ENCODE data around the gene ARID4B.
"Not testable (repeated sequence)": the region's sequence is repeated elsewhere in the genome, so short reads cannot be mapped to it uniquely, and the experiment has no call there.

ARID4B gene

GRCh38 chr1:235215453-235215852, 112.5 kb downstream of the ARID4B start:
- no peak for DNase-seq

DNA sequence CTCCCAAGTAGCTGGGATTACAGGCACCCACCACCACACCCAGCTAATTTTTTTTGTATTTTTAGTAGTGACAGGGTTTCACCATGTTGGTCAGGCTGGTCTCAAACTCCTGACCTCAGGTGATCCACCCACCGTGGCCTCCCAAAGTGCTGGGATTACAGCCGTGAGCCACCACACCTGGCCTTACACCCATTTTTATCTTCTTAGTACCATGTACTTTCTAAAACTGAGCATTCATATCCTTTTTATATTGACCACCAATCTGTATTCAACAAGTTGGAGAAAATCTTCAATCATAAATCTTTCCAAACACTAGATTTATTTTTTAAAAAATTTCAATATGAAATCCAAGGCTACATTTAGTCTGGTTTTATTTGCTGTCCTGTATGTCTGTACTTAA, 113.0 kb downstream of the ARID4B start:
- DNase-seq: not testable (repeated sequence)

DNA sequence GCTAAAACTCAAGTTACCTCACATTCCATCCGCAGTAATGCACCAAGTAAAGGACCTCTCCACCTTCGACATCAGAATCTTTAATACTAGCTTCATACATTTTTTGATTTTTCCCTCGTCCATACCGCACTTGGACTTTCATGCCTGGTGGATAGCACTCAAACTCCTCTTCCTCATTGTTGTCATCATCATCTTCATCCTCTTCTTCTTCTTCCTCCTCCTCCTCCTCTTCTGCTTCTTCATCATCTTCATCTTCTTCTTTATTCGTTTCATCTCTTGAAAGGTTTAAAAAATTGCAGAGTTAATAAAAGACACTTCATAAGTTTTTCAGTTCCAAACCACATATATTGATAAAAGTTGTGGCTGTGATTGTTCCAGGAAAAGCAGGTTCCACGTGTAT, 114.2 kb downstream of the ARID4B start:
- DNase-seq: no peak

DNA sequence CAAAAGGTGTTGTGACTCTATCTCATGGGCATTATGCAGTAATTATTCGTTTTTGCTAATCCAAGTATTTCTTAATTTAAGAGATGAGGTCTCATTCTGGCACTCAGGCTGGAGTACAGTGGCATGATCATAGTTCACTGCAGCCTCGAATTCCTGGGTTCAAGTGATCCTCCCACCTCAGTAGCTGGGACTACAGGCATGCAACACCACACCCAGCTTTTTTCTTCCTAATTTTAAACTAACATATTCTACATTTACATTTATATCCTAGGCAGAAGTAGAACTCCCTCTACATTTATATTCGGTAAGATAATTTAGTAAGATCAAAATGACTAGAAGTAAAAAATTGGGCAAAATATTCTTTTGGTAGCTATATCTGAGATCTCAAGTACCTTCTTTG, 116.5 kb downstream of the ARID4B start:
- DNase-seq: no peak

GRCh38 chr1:235207209-235207565, 120.8 kb downstream of the ARID4B start:
- DNase-seq: peak; percentile 15

DNA sequence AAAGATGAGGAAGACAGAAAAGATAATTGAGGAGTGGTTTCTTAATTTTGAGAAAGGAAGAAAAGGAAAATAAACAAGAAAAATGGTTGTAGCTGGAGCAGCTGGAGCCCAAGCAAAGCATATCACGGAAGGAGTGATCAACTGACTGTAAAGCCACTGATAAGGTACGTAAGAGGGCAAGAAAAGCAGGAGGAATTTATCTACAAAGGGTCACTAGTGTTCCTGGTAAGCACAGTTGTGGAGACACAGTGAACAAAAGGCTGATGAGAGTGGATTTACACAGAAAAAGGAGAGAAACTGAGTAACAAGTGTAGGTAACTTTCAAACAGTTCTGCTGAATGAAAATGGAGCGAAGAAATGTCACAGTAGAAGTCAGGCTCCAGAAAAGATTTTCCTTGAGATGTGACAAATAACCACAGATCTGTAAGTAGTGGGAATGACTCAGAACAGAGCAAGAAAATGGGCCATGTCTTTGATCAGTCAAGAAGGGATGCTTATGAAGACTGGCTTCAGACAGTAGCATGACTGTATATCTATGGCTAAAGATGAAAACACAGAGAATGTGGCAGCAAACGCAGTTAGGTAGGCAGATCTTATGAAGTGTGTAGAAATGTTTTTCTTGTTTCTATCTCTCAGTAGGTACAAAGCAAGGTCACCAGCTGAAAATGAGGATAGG, 121.3 kb downstream of the ARID4B start:
- no peak for DNase-seq

- no peak for DNase-seq
These were observed 122.3 kb downstream of the ARID4B start for GRCh38 chr1:235205687-235206086.

DNA sequence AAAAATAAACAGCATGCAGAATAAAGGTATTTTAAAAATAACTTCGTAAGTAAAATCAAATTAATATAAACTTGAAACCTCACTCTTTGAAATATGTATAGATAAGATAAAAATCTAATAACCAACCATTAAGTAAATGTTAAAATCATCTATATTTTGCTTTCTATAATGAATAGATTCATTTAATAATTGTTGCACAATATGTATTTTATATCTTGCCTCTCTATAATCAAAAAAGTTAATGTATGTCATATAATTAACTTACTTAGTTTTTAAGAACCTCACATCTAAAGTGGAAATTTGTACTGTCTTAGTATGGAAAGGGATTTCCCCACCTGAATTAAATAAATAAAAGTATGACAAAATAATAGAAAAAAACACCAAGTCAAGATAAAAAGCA, 124.6 kb downstream of the ARID4B start:
- DNase-seq: no peak

DNA sequence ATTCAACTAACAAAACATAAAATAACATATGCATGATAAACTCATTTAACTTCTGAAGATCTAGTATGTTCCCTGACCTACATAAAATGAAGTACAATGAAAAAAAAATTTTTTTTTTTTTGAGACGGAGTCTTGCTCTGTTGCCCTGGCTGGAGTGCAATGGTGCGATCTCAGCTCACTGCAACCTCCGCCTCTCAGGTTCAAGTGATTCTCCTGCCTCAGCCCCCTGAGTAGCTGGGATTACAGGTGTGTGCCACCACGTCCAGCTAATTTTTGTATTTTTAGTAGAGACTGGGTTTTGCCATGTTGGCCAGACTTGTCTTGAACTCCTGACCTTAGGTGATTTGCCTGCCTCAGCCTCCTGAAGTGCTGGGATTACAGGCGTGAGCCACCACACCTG, 125.5 kb downstream of the ARID4B start:
- not testable (repeated sequence) for DNase-seq

DNA sequence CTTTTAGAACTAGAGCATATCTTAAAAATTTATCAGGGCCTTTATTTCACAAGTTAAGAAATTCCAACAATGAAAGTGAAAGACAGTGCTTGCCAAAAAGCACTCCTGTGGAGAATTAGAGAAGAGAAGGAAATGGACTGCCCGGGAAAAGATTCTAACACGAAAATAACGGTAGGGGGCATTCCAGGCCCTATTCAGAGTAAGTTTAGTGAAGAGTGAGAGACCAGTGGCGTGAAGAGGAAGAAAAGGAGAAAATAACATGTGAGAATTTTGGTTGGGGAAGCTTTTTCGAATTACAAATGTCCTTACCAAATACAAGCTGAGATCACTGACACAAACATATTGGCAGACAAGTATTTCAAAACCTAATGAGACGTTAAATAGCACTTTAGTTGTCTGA, 128.5 kb downstream of the ARID4B start:
- DNase-seq: no peak

GRCh38 chr1:235190431-235190830, 137.5 kb downstream of the ARID4B start:
- no peak for DNase-seq

- DNase-seq: no peak
These were observed 140.7 kb downstream of the ARID4B start for GRCh38 chr1:235187316-235187715.

DNA sequence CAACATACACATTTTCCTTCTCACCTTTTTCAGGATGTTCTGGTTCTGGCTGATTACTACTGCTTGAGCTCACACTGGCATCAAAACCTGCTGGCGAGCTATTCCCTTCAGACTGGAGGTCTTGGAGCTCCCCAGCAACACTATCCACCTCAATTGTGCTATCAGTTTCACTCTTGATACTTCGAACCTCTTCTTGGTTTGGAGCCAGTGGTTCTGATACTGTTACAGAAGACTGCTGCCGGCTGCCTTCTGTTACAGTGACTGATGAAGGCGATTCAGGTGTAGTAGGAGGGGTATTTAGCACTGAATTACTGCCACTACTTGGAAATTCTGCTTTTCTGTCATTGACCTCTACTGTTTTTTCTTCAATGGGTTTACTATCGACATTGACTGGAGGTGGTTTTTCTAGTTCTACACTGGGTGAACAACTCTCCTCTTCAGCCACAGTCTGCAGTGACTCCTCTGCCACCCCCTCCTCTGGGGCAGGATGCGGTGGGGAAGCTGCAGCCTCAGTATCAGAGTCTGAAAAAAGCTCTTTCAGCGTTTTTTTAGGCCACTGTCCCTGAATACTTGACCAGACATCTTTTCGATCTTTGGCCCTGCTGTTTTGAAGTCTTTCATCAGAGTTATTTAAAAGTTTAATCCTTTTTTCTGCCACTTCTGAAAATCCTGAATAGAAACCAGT, 146.3 kb downstream of the ARID4B start:
- no peak for DNase-seq

DNA sequence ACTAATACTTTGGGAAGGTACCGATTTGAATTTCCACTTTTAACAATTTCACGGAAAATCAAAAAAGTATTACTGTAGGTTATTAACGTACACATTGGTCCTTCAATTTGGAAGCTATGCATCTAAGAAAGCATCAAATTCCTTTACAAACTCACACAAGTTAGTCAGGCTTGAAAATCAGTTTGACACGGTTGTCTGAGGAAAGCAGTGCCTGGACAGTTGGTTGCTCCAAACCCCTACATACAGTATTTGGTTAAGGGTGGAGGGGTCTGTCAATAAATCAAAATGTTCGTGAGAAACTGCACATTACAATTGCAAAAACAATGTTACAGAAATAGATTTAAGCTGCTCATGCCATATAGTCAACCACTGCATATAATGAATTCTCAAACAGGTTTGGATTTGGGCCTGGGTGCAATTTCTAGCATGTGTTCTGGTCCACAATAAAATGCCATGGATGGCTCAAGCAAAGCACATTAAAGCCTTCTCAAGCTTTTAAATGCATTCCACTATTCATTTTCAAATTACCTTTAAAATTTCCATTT, 147.0 kb downstream of the ARID4B start:
- DNase-seq: no peak

GRCh38 chr1:235176486-235176885, 151.5 kb downstream of the ARID4B start:
- no peak for DNase-seq

DNA sequence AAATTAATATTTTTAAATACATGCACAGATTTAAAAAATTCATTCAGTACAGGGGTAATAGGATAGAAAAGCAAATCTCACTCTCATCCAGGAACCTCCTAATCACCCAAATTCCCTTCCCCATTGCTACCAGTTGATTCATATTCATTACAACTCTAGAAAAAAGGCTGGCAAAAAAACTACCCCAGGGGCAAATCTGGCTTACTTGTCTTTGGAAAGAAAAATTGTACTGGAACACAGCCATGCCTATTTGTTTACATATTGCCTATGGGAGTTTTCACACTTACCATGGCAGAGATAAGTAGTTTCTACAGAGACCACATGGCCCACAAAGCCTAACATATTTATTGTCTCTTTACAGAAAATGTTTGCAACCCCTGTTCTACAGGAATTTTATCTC, 158.0 kb downstream of the ARID4B start:
- no peak for DNase-seq

DNA sequence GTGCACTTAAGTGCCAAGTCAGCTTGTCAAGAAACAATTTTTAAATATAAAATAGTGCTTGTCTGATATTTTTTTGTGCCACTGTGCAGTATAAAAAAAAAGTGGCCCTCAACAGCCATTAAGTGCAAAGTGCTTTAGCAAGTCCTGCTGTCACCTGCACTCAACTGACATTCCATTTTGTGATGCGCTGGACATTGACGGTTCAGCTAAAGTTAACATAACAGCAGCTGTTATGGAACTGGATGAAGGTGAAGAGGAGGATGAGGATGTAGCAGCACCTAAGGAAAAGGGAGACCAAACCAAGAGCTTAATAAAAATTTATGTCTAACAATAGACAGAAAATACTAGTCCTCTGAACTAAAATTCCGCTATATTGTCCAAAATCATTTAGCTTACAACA, 159.6 kb downstream of the ARID4B start:
- DNase-seq: no peak

- no peak for DNase-seq
These were observed 166.2 kb downstream of the ARID4B start for GRCh38 chr1:235161685-235162327.

DNA sequence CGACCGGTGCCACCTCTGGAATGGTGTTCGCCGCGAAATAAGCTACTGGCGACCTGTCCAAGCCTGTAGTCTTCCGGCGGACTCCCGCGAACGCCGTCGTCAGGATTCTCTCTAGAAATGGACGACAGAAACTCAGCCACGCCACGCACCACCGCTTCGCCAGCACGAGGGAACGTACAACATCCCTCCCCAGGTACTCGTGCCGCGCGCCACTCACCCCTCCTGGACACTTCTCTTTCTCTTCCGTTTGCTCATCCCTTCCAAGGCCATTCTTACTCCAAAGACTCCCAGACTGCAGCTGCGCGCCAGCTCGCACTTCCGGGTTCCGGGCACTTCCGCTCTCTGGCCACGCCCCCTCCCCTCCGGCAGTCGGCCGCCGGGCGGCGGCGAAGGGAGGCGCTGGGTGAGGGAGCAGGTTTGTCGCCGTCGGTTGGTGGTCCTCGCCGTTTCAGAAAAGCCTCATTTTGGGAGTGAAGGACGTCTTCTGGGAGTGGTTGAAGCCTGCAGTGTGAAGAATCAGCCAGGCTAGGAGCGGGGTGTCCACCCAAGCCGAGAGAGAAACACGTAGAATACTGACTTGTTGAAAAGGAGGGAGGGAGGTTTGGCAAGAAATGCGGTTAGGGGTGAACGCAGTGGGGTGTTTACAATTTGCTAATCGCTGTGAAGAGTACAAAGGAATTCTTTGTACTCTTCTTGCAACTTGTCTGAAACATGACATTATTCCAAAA, 166.9 kb downstream of the ARID4B start, which contains the start of gene RBM34:
RBM34 (minus strand) TSS at position 294 of the 728 bp plus-strand sequence; CDS start at position 270, 24 bp downstream.
- peak; percentile 92 for DNase-seq

GRCh38 chr1:235160383-235160956, 167.5 kb downstream of the ARID4B start:
- no peak for DNase-seq

DNA sequence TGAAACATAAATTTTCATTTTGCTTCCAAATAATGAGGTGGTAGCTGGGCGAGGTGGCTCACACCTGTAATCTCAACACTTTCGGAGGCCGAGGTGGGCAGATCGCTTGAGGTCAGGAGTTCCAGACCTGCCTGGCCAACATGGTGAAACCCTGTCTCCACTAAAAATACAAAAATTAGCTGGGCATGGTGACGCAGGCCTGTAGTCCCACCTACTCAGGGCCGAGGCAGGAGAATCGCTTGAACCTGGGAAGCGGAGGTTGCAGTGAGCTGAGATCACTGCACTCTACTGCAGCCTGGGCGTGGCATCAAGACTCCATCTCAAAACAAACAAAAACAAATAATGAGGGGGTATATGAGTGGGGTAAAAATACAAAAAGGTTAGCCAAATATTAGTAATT, 168.0 kb downstream of the ARID4B start:
- DNase-seq: not testable (repeated sequence)

GRCh38 chr1:235159284-235159683, 168.7 kb downstream of the ARID4B start:
- DNase-seq: not testable (repeated sequence)

DNA sequence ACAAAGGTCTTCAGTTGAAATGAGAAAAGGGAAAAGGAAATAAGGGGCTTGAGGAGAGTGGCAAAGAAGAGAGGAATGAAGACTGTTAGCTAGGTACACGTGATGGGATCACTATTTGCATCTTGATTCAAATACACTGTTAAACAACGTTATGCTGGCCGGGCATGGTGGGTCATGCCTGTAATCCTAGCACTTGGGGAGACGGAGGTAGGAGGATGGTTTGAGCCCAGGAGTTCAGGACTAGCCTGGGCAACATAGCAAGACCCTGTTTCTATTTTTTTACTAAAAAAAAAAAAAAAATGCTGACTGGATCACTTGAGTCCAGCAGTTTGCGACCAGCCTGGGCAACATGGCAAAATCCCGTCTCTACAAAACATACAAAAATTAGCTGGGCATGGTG, 169.3 kb downstream of the ARID4B start:
- DNase-seq: no peak
